ENCODE measurements around the gene POTEF.
A peak's percentile ranks its signal among the peaks of the same experiment; 100 is the strongest.
"Not testable (repeated sequence)": the region's sequence is repeated elsewhere in the genome, so short reads cannot be mapped to it uniquely, and the experiment has no call there.

The POTEF gene

GRCh38 chr2:130152816-130153595 is 24.0 kb upstream of the POTEF start:
- DNase-seq = no peak

GRCh38 chr2:130152136-130152815 is 23.3 kb upstream of the POTEF start:
- DNase-seq = peak in 1 of 14 donors; percentile 75

- DNase-seq = not testable (repeated sequence)
Observed at GRCh38 chr2:130151145-130151512, 22.1 kb upstream of the POTEF start.

GRCh38 chr2:130150181-130151144 is 21.4 kb upstream of the POTEF start:
- DNase-seq = no peak

- not testable (repeated sequence) for DNase-seq
Observed at GRCh38 chr2:130148515-130148914, 19.5 kb upstream of the POTEF start.

- DNase-seq = peak in 2 of 14 donors; percentile 23 to 47
Observed at GRCh38 chr2:130145006-130145414, 16.0 kb upstream of the POTEF start, which contains the start of gene CCDC74B. TSS of gene CCDC74B (minus strand) at chr2:130145112. CDS start at chr2:130144996, 116 bp downstream.

- DNase-seq = not testable (repeated sequence)
Observed at GRCh38 chr2:130143266-130144039, 14.4 kb upstream of the POTEF start.

- DNase-seq = not testable (repeated sequence)
Observed at GRCh38 chr2:130142396-130143265, 13.6 kb upstream of the POTEF start.

GRCh38 chr2:130141645-130142370 is 12.8 kb upstream of the POTEF start:
- not testable (repeated sequence) for DNase-seq

GRCh38 chr2:130141002-130141401 is 12.0 kb upstream of the POTEF start:
- DNase-seq = not testable (repeated sequence)

GRCh38 chr2:130140516-130140915 is 11.5 kb upstream of the POTEF start:
- not testable (repeated sequence) for DNase-seq

GRCh38 chr2:130139331-130140280 is 10.6 kb upstream of the POTEF start:
- DNase-seq = not testable (repeated sequence)

GRCh38 chr2:130138841-130139251 is 9.8 kb upstream of the POTEF start:
- not testable (repeated sequence) for DNase-seq

GRCh38 chr2:130138326-130138725 is 9.3 kb upstream of the POTEF start:
- DNase-seq = not testable (repeated sequence)

GRCh38 chr2:130137118-130137517 is 8.1 kb upstream of the POTEF start:
- DNase-seq = not testable (repeated sequence)

GRCh38 chr2:130136546-130136945 is 7.5 kb upstream of the POTEF start:
- not testable (repeated sequence) for DNase-seq

GRCh38 chr2:130135692-130136541 is 6.9 kb upstream of the POTEF start:
- DNase-seq = no peak

GRCh38 chr2:130128464-130128863 is 558 bp downstream of the POTEF start:
- not testable (repeated sequence) for DNase-seq

Measured in C1 segment of cervical spinal cord (tissue), 14 donors.